ACC112 (cell line): ENCODE results near the gene TMEM94.

Experiments
- H2AFZ ChIP-seq: fragments of 200-600 bp; sonication (generic); one replicate; pipeline ENCODE4 v1.6.0; 2017; ENCODE audit warnings: antibody characterized with exemption, low read length; ENCODE audit not compliant: unreplicated experiment
- H3K27ac ChIP-seq: fragments of 200-600 bp; sonication (generic); 2 replicates; pipeline ENCODE4 v1.5.1; 2014; ENCODE audit warnings: low read depth, mild to moderate bottlenecking, antibody characterized with exemption, low read length, moderate library complexity
- H3K27me3 ChIP-seq: fragments of 200-600 bp; sonication (generic); 2 replicates; pipeline ENCODE4 v1.6.1; 2014; ENCODE audit warnings: mild to moderate bottlenecking, antibody characterized with exemption, low read length, moderate library complexity, mixed read lengths; ENCODE audit not compliant: insufficient read depth
- H3K36me3 ChIP-seq: fragments of 200-600 bp; sonication (generic); 2 replicates; pipeline ENCODE4 v1.6.1; 2016; ENCODE audit warnings: mild to moderate bottlenecking, antibody characterized with exemption, low read length, moderate library complexity, mixed read lengths; ENCODE audit not compliant: insufficient read depth
- H3K4me1 ChIP-seq: fragments of 200-600 bp; sonication (generic); one replicate; pipeline ENCODE4 v1.6.1; 2016; ENCODE audit warnings: low read length, mixed read lengths; ENCODE audit not compliant: insufficient read depth, unreplicated experiment, control insufficient read depth
- H3K4me3 ChIP-seq: fragments of 200-600 bp; sonication (generic); 2 replicates; pipeline ENCODE4 v1.5.1; 2014; ENCODE audit warnings: mild to moderate bottlenecking, low read depth, low read length
- H3K79me2 ChIP-seq: fragments of 200-600 bp; sonication (generic); one replicate; pipeline ENCODE4 v1.6.0; 2016; ENCODE audit warnings: low read length; ENCODE audit not compliant: control insufficient read depth, unreplicated experiment, insufficient read depth

TMEM94 gene

GRCh38 chr17:75488693-75489510 lies 32.5 kb downstream of the TMEM94 start:
- Histone ChIP-seq H3K36me3 (no peaks in the 10 kb centered on the region), H3K27ac (no peak overlapping the region)

GRCh38 chr17:75489511-75489955 lies 33.1 kb downstream of the TMEM94 start:
- no peak overlapping the region for H3K4me3 ChIP-seq
- no peaks in the 10 kb centered on the region for H3K4me1 ChIP-seq
- H3K27ac ChIP-seq, result no peak overlapping the region
- H3K27me3 ChIP-seq, result no peaks in the 10 kb centered on the region
- no peak overlapping the region for H2AFZ ChIP-seq
- no peaks in the 10 kb centered on the region for H3K36me3 ChIP-seq
- H3K79me2 ChIP-seq, result no peaks in the 10 kb centered on the region

More at GRCh38 chr17:75488693-75489510, 32.5 kb downstream of the TMEM94 start:
- Histone ChIP-seq H3K79me2 (no peaks in the 10 kb centered on the region), H3K27me3 (no peaks in the 10 kb centered on the region), H3K4me1 (no peaks in the 10 kb centered on the region), H3K4me3 (no peak overlapping the region), H2AFZ (no peak overlapping the region)

- H3K36me3 ChIP-seq, result no peaks in the 10 kb centered on the region
- no peaks in the 10 kb centered on the region for H3K27me3 ChIP-seq
- H3K79me2 ChIP-seq, result no peaks in the 10 kb centered on the region
- no peak overlapping the region for H3K27ac ChIP-seq
- no peaks in the 10 kb centered on the region for H3K4me1 ChIP-seq
- no peak overlapping the region for H3K4me3 ChIP-seq
- no peak overlapping the region for H2AFZ ChIP-seq
These were observed 33.8 kb downstream of the TMEM94 start for GRCh38 chr17:75490173-75490743.

DNA sequence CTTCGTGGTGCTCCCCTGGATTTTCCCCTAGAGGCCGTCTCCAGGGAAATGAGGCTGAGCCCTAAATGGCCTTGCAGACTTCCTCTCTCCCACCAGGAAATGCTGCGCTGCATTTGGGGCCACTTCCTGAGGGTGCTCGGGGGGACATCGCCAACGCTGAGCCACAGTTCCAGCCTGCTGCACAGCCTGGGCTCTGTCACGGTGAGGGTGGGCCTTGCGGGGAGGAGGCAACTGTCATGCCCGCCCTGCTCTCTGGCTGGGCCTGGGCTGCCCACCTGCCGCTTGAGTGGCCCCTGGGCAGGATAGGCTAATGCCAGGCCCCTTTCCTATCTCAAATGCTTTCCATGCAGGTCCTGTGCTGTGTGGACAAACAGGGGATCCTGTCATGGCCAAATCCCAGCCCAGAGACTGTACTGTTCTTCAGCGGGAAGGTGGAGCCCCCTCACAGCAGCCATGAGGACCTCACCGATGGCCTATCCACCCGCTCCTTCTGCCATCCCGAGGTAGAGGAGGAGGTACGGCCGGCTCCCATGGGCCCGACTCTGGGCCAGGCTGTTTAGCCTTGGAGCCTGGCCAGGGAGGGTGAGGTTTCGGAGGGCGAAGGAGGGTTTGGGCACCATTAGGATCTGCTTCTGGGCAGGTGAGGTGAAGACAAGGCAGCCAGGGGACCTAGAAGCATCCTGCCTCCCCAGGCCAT lies 34.7 kb downstream of the TMEM94 start:
- H3K27me3 ChIP-seq, result no peaks in the 10 kb centered on the region
- no peaks in the 10 kb centered on the region for H3K4me1 ChIP-seq

GRCh38 chr17:75491680-75492079 lies 35.2 kb downstream of the TMEM94 start:
- Histone ChIP-seq H3K27me3 (no peaks in the 10 kb centered on the region), H3K4me1 (no peaks in the 10 kb centered on the region), H3K36me3 (no peaks in the 10 kb centered on the region), H2AFZ (no peak overlapping the region), H3K4me3 (no peak overlapping the region), H3K27ac (no peak overlapping the region), H3K79me2 (no peaks in the 10 kb centered on the region)

More for the DNA sequence above, 34.7 kb downstream of the TMEM94 start:
- Histone ChIP-seq H3K27ac (no peak overlapping the region), H3K79me2 (no peaks in the 10 kb centered on the region), H2AFZ (no peak overlapping the region), H3K4me3 (no peak overlapping the region), H3K36me3 (no peaks in the 10 kb centered on the region)

- Histone ChIP-seq H3K36me3 (no peaks in the 10 kb centered on the region), H3K4me1 (no peaks in the 10 kb centered on the region), H3K27me3 (no peaks in the 10 kb centered on the region), H3K79me2 (no peaks in the 10 kb centered on the region), H2AFZ (no peak overlapping the region), H3K27ac (no peak overlapping the region), H3K4me3 (no peak overlapping the region)
These were observed 36.2 kb downstream of the TMEM94 start for GRCh38 chr17:75492555-75493168.

DNA sequence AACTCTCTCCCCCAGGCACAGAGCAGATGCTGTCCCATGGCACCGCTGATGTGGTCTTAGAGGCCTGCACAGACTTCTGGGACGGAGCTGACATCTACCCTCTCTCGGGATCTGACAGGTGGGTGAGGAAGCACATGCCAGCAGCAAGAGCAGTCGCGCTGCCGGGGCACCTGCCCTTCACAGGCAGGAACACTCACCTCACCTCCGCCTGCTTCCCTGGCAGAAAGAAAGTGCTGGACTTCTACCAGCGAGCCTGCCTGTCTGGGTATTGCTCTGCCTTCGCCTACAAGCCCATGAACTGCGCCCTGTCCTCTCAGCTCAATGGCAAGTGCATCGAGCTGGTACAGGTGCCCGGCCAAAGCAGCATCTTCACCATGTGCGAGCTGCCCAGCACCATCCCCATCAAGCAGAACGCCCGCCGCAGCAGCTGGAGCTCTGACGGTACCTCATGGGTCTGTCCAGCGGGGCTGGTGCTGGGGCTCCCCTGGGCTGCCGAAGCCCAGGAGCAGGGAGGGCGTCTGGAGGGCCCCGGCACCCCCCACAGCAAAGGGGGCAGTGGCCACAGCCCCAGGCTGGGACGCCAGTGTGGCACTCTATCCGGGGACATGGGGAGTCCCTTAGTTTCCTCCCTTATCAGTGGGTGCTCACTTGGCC lies 37.2 kb downstream of the TMEM94 start:
- Histone ChIP-seq H3K27me3 (no peaks in the 10 kb centered on the region), H3K4me1 (no peaks in the 10 kb centered on the region), H3K79me2 (no peaks in the 10 kb centered on the region), H3K4me3 (no peak overlapping the region), H2AFZ (no peak overlapping the region), H3K27ac (no peak overlapping the region), H3K36me3 (no peaks in the 10 kb centered on the region)

DNA sequence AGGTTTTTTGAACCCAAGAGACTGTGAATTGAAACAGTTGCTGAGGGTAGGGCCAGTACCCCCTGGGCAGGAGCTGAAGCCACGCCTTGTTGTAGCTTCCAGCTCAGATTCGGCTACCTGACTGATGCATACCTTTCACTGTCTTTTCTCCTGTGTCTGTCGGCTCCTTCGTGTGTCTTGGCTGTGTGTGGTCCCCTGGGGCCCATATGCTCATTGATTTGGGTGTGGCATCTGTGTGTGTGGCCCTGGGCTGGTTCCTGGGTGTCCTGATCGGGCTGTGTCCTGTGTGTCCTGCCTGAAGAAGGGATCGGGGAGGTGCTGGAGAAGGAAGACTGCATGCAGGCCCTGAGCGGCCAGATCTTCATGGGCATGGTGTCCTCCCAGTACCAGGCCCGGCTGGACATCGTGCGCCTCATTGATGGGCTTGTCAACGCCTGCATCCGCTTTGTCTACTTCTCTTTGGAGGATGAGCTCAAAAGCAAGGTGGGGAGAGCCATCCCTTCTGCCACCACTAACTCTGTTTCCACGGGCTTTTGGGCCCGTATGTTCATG lies 38.0 kb downstream of the TMEM94 start:
- H3K4me1 ChIP-seq, result no peaks in the 10 kb centered on the region
- H2AFZ ChIP-seq, result no peak overlapping the region
- H3K27me3 ChIP-seq, result no peaks in the 10 kb centered on the region
- H3K4me3 ChIP-seq, result no peak overlapping the region
- no peaks in the 10 kb centered on the region for H3K79me2 ChIP-seq
- H3K27ac ChIP-seq, result no peak overlapping the region
- H3K36me3 ChIP-seq, result no peaks in the 10 kb centered on the region

DNA sequence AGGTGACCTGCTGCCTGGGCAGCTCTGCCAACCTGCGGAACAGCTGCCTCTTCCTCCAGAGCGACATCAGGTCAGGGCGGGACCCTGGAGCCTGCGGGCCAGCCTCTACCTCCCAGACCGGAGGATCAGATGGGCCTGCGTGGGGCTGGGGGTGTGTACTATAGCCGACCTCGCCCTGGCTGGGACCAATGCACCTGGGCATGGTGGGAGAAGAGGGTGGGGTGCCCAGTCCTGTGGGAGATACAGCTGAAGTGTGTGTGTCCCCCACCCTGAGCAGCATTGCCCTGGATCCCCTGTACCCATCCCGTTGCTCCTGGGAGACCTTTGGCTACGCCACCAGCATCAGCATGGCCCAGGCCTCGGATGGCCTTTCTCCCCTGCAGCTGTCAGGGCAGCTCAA lies 39.6 kb downstream of the TMEM94 start:
- Histone ChIP-seq H2AFZ (no peak overlapping the region), H3K36me3 (no peaks in the 10 kb centered on the region), H3K4me1 (no peaks in the 10 kb centered on the region), H3K79me2 (no peaks in the 10 kb centered on the region), H3K27ac (no peak overlapping the region), H3K4me3 (no peak overlapping the region), H3K27me3 (no peaks in the 10 kb centered on the region)
